Immature natural killer cell (primary cell): Measurements from ENCODE around the gene ZNF165. TPM values are rescaled to one million over a fixed set of nuclear protein-coding genes. Genes with fewer than 3 reads are reported as not detected.
A peak's percentile ranks its signal among the peaks of the same experiment; 100 is the strongest.
"Not testable (repeated sequence)": the region's sequence is repeated elsewhere in the genome, so short reads cannot be mapped to it uniquely, and the experiment has no call there.

Experiments
- DNase-seq, 3 donors: peaks; one replicate each; pipeline ENCODE4 v3.0.0; 2022; ENCODE audit warnings: mixed read lengths in 1 of 3
- H3K27ac Mint-ChIP-seq, 6 donors: one replicate each; pipeline ENCODE4 v1.8.0; 2020; ENCODE audit warnings: mixed read lengths in 6 of 6, mild to moderate bottlenecking in 5 of 6, inconsistent platforms in 4 of 6, moderate library complexity in 3 of 6
- H3K27me3 Mint-ChIP-seq, 3 donors: one replicate each; pipeline ENCODE4 v1.8.0; 2020 to 2021; ENCODE audit warnings: low read depth in 3 of 3, mild to moderate bottlenecking in 3 of 3, mixed read lengths in 3 of 3, moderate library complexity in 3 of 3, inconsistent platforms in 1 of 3
- H3K36me3 Mint-ChIP-seq, 3 donors: one replicate each; pipeline ENCODE4 v1.8.0; 2020; ENCODE audit warnings: mixed read lengths in 3 of 3, inconsistent platforms in 2 of 3, mild to moderate bottlenecking in 2 of 3
- H3K4me1 Mint-ChIP-seq, 2 donors: one replicate each; pipeline ENCODE4 v1.8.0; 2020; ENCODE audit warnings: inconsistent platforms in 2 of 2, mild to moderate bottlenecking in 2 of 2, mixed read lengths in 2 of 2, moderate library complexity in 1 of 2
- H3K4me3 Mint-ChIP-seq, 5 donors: one replicate each; pipeline ENCODE4 v1.8.0; 2020; ENCODE audit warnings: mild to moderate bottlenecking in 5 of 5, mixed read lengths in 5 of 5, inconsistent platforms in 3 of 5, moderate library complexity in 3 of 5
- H3K9me3 Mint-ChIP-seq, 6 donors: one replicate each; pipeline ENCODE4 v1.8.0; 2020; ENCODE audit warnings: mild to moderate bottlenecking in 6 of 6, mixed read lengths in 6 of 6, inconsistent platforms in 4 of 6, moderate library complexity in 3 of 6
- polyA plus RNA-seq, 3 donors: library from polyadenylated mRNA; unstranded; fragments of 300-500 nt; fragmentation: Illumina TruSeq; gene quantifications; one replicate each; pipeline ENCODE4 v1.2.3, GENCODE V29; 2021

Gene ZNF165
- under 1 TPM in 2 of 3 donors, not detected in 1; 0.35 to 0.39 TPM for polyA plus RNA-seq

GRCh38 chr6:28080381-28080630 is at the start of gene ZNF165:
TSS of gene ZNF165 (plus strand) at chr6:28080568. CDS start at chr6:28085481, 4,913 bp downstream.
- Mint-ChIP-seq H3K27ac (peak within 1 kb of the TSS; percentile 83 to 99 (median 99)), H3K27me3 (peaks cover 18 to 33% (median 20%) of the 10 kb centered on the region in 3 donors), H3K4me1 (peaks cover 22 to 23% of the 10 kb centered on the region in 2 donors), H3K4me3 (peak within 1 kb of the TSS; percentile 97 to 100 (median 99))
- not testable (repeated sequence) for DNase-seq, H3K36me3 Mint-ChIP-seq, H3K9me3 Mint-ChIP-seq

GRCh38 chr6:28053584-28053983 is 26.8 kb upstream of the ZNF165 start:
- no peaks in the 10 kb centered on the region for H3K4me1 Mint-ChIP-seq
- no peak overlapping the region for H3K27ac Mint-ChIP-seq
- H3K36me3 Mint-ChIP-seq, result no peaks in the 10 kb centered on the region
- H3K4me3 Mint-ChIP-seq, result no peak overlapping the region
- no peak for DNase-seq
- no peaks in the 10 kb centered on the region for H3K9me3 Mint-ChIP-seq
- peaks cover 3 to 21% (median 12%) of the 10 kb centered on the region in 3 donors for H3K27me3 Mint-ChIP-seq

GRCh38 chr6:28060405-28060804 is 20.0 kb upstream of the ZNF165 start:
- Mint-ChIP-seq H3K36me3 (no peaks in the 10 kb centered on the region), H3K4me1 (no peaks in the 10 kb centered on the region), H3K4me3 (no peak overlapping the region), H3K27ac (no peak overlapping the region), H3K27me3 (peaks cover 1 to 4% (median 2%) of the 10 kb centered on the region in 3 donors), H3K9me3 (no peaks in the 10 kb centered on the region)
- no peak for DNase-seq

GRCh38 chr6:28064272-28064671 is 16.1 kb upstream of the ZNF165 start:
- H3K36me3 Mint-ChIP-seq, result no peaks in the 10 kb centered on the region
- no peak for DNase-seq
- H3K27me3 Mint-ChIP-seq, result peaks cover 2 to 11% (median 6%) of the 10 kb centered on the region in 3 donors
- no peaks in the 10 kb centered on the region for H3K4me1 Mint-ChIP-seq
- no peak overlapping the region for H3K27ac Mint-ChIP-seq
- H3K4me3 Mint-ChIP-seq, result no peak overlapping the region
- no peaks in the 10 kb centered on the region for H3K9me3 Mint-ChIP-seq

GRCh38 chr6:28068067-28068466 is 12.3 kb upstream of the ZNF165 start:
- no peaks in the 10 kb centered on the region for H3K36me3 Mint-ChIP-seq
- H3K27me3 Mint-ChIP-seq, result peaks cover 2 to 17% (median 6%) of the 10 kb centered on the region in 3 donors
- no peak for DNase-seq
- no peaks in the 10 kb centered on the region for H3K9me3 Mint-ChIP-seq
- no peak overlapping the region for H3K4me3 Mint-ChIP-seq
- H3K27ac Mint-ChIP-seq, result no peak overlapping the region
- no peaks in the 10 kb centered on the region for H3K4me1 Mint-ChIP-seq

GRCh38 chr6:28070968-28071367 is 9.4 kb upstream of the ZNF165 start:
- not testable (repeated sequence) for H3K4me3 Mint-ChIP-seq, H3K9me3 Mint-ChIP-seq, DNase-seq, H3K27ac Mint-ChIP-seq, H3K36me3 Mint-ChIP-seq, H3K4me1 Mint-ChIP-seq
- H3K27me3 Mint-ChIP-seq, result peaks cover 2 to 22% (median 6%) of the 10 kb centered on the region in 3 donors

- peaks cover 22 to 23% of the 10 kb centered on the region in 2 donors for H3K4me1 Mint-ChIP-seq
- no peak overlapping the region for H3K27ac Mint-ChIP-seq
- no peaks in the 10 kb centered on the region for H3K9me3 Mint-ChIP-seq
- DNase-seq, result no peak
- peaks cover 15 to 30% (median 20%) of the 10 kb centered on the region in 3 donors for H3K27me3 Mint-ChIP-seq
- H3K36me3 Mint-ChIP-seq, result no peaks in the 10 kb centered on the region
- H3K4me3 Mint-ChIP-seq, result peak overlapping the region in 1 of 5 donors; percentile 42
Observed at GRCh38 chr6:28078050-28078449, 2.3 kb upstream of the ZNF165 start.

GRCh38 chr6:28078836-28079235 is 1.5 kb upstream of the ZNF165 start:
- no peaks in the 10 kb centered on the region for H3K9me3 Mint-ChIP-seq
- peak overlapping the region in 4 of 5 donors; percentile 28 to 99 (median 74) for H3K4me3 Mint-ChIP-seq
- peaks cover 22 to 23% of the 10 kb centered on the region in 2 donors for H3K4me1 Mint-ChIP-seq
- DNase-seq, result no peak
- no peaks in the 10 kb centered on the region for H3K36me3 Mint-ChIP-seq
- H3K27ac Mint-ChIP-seq, result peak overlapping the region in 1 of 6 donors; percentile 99
- peaks cover 18 to 33% (median 20%) of the 10 kb centered on the region in 3 donors for H3K27me3 Mint-ChIP-seq

- Mint-ChIP-seq H3K9me3 (no peaks in the 10 kb centered on the region), H3K4me1 (peaks cover 22 to 23% of the 10 kb centered on the region in 2 donors), H3K27ac (peak overlapping the region; percentile 83 to 99 (median 99)), H3K36me3 (peaks cover 0 to 4% (median 0%) of the 10 kb centered on the region in 3 donors), H3K27me3 (peaks cover 18 to 30% (median 20%) of the 10 kb centered on the region in 3 donors), H3K4me3 (peak overlapping the region; percentile 97 to 100 (median 99))
- peak; percentile 89 to 94 (median 93) for DNase-seq
Observed at GRCh38 chr6:28080631-28081485, 490 bp downstream of the ZNF165 start.

GRCh38 chr6:28081486-28081751 is 1.1 kb downstream of the ZNF165 start:
- H3K9me3 Mint-ChIP-seq, result no peaks in the 10 kb centered on the region
- DNase-seq, result peak; percentile 54 to 69 (median 67)
- peaks cover 18 to 28% (median 20%) of the 10 kb centered on the region in 3 donors for H3K27me3 Mint-ChIP-seq
- peak overlapping the region; percentile 97 to 100 (median 99) for H3K4me3 Mint-ChIP-seq
- H3K36me3 Mint-ChIP-seq, result peaks cover 0 to 6% (median 0%) of the 10 kb centered on the region in 3 donors
- H3K27ac Mint-ChIP-seq, result peak overlapping the region; percentile 83 to 99 (median 99)
- H3K4me1 Mint-ChIP-seq, result peaks cover 22 to 23% of the 10 kb centered on the region in 2 donors

GRCh38 chr6:28082939-28083338 is 2.6 kb downstream of the ZNF165 start:
- Mint-ChIP-seq H3K4me3 (no peak overlapping the region), H3K9me3 (peaks cover 0 to 5% (median 0%) of the 10 kb centered on the region in 6 donors), H3K27ac (peak overlapping the region in 4 of 6 donors; percentile 51 to 99 (median 89)), H3K4me1 (peaks cover 22 to 23% of the 10 kb centered on the region in 2 donors), H3K36me3 (peaks cover 5 to 10% (median 6%) of the 10 kb centered on the region in 3 donors), H3K27me3 (peaks cover 18 to 28% (median 20%) of the 10 kb centered on the region in 3 donors)
- no peak for DNase-seq

- DNase-seq, result no peak
- Mint-ChIP-seq H3K4me3 (no peak overlapping the region), H3K4me1 (peaks cover 7 to 15% of the 10 kb centered on the region in 2 donors), H3K36me3 (peaks cover 23 to 32% (median 24%) of the 10 kb centered on the region in 3 donors), H3K27me3 (peaks cover 0 to 21% (median 6%) of the 10 kb centered on the region in 3 donors), H3K9me3 (peaks cover 5 to 31% (median 13%) of the 10 kb centered on the region in 6 donors), H3K27ac (no peak overlapping the region)
Observed at GRCh38 chr6:28089054-28089453, 8.7 kb downstream of the ZNF165 start.

GRCh38 chr6:28090917-28091586 is 10.7 kb downstream of the ZNF165 start:
- Mint-ChIP-seq H3K4me1 (peaks cover 7 to 15% of the 10 kb centered on the region in 2 donors), H3K9me3 (peaks cover 5 to 31% (median 13%) of the 10 kb centered on the region in 6 donors), H3K27me3 (peaks cover 0 to 23% (median 6%) of the 10 kb centered on the region in 3 donors), H3K36me3 (peaks cover 23 to 29% (median 24%) of the 10 kb centered on the region in 3 donors), H3K27ac (no peak overlapping the region), H3K4me3 (peak overlapping the region in 2 of 5 donors; percentile 28 to 49)
- DNase-seq, result no peak

- not testable (repeated sequence) for H3K9me3 Mint-ChIP-seq, H3K27ac Mint-ChIP-seq, H3K36me3 Mint-ChIP-seq, DNase-seq
- Mint-ChIP-seq H3K27me3 (peaks cover 2 to 14% (median 7%) of the 10 kb centered on the region in 3 donors), H3K4me3 (peak overlapping the region in 1 of 5 donors; percentile 18), H3K4me1 (peaks cover 13 to 15% of the 10 kb centered on the region in 2 donors)
Observed at GRCh38 chr6:28102222-28102621, 21.9 kb downstream of the ZNF165 start.
